ENCODE measurements around the gene SNX14. TPM values are rescaled to one million over a fixed set of nuclear protein-coding genes. Genes with fewer than 3 reads are reported as not detected.

The SNX14 gene
- total and polyA plus RNA-seq, 2 of the 13 experiments (the other 11 are each of a cell fraction or from before 2014, with no cell fraction given) = 83.5 to 112 TPM

DNA sequence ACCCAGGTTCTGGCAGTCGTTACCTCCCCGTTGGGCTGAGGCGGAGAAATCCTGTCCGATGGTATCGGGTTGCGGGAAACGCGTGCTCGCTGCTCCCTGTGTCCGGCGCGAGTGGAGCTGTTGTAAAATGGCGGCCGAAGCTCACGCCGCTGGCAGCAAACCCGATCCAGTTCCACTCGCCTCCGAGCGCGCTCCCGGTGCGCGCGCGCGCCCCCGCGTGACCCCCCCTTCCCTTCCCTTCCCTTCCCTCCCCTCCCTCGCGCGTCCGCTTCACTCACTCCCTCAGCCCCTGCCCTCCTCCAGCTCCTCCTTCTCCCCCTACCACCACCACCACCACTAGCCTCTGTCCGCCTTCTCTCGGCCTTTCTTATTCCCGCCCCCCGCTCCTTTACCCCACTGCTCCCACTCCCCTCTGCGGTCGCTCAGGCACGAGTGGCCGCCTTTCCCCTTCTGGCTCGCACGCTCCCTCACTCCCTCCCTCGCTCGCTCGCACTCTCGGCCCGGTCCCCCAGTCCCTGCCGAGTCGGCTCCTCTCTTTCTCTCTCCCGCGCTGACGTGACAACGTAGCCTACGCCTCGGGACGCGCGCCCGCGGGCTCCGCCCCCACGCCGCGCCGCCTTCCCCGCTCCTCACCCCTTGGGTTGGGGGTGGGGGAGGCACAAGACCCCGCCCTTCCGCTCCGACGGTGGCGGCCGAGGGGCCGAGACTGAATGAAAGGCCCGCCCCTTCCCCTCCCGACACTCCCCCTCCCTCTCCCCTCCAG, 49.3 kb upstream of the SNX14 start, which contains the start of gene SYNCRIP (continued):
- TF ChIP-seq, protein P1, sequence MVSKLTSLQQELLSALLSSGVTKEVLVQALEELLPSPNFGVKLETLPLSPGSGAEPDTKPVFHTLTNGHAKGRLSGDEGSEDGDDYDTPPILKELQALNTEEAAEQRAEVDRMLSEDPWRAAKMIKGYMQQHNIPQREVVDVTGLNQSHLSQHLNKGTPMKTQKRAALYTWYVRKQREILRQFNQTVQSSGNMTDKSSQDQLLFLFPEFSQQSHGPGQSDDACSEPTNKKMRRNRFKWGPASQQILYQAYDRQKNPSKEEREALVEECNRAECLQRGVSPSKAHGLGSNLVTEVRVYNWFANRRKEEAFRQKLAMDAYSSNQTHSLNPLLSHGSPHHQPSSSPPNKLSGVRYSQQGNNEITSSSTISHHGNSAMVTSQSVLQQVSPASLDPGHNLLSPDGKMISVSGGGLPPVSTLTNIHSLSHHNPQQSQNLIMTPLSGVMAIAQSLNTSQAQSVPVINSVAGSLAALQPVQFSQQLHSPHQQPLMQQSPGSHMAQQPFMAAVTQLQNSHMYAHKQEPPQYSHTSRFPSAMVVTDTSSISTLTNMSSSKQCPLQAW (CRISPR knock-in tag; IDR thresholded peaks at IDR 0.05) = peak; percentile 60
- peak; percentile 45; the same call in 1 of the 2 replicates for TF ChIP-seq PITX1 (CRISPR knock-in tag; IDR thresholded peaks at IDR 0.05)
- TF ChIP-seq, protein P2, sequence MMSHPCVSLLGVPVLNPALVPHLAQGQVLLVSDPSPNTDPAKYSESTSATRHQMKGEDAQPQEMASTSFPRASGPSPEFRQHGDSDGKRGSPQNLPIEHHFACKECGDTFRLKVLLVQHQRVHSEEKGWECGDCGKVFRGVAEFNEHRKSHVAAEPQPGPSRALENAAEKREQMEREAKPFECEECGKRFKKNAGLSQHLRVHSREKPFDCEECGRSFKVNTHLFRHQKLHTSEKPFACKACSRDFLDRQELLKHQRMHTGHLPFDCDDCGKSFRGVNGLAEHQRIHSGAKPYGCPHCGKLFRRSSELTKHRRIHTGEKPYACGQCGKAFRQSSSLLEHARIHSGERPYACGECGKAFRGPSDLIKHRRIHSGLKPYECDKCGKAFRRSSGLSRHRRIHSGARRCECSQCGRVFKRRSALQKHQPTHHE (CRISPR knock-in tag; IDR thresholded peaks at IDR 0.05; ENCODE audit: borderline replicate concordance) = peak; percentile 27; the same call in 1 of the 2 replicates
- TF ChIP-seq SRSF1 (optimal IDR thresholded peaks at IDR 0.05; ENCODE audit: low read depth, low read length) = peak; percentile 82
- TF ChIP-seq, protein P3, sequence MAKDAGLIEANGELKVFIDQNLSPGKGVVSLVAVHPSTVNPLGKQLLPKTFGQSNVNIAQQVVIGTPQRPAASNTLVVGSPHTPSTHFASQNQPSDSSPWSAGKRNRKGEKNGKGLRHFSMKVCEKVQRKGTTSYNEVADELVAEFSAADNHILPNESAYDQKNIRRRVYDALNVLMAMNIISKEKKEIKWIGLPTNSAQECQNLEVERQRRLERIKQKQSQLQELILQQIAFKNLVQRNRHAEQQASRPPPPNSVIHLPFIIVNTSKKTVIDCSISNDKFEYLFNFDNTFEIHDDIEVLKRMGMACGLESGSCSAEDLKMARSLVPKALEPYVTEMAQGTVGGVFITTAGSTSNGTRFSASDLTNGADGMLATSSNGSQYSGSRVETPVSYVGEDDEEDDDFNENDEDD (CRISPR knock-in tag; IDR thresholded peaks at IDR 0.05; ENCODE audit: borderline replicate concordance) = peak; percentile 80; the same call in 1 of the 2 replicates
- no peak for TF ChIP-seq TOE1 (CRISPR knock-in tag; IDR thresholded peaks at IDR 0.05)
- peak; percentile 85 for TF ChIP-seq SP5 (CRISPR knock-in tag; IDR thresholded peaks at IDR 0.05; ENCODE audit: borderline replicate concordance, low read depth)
- TF ChIP-seq ZNF253 (CRISPR knock-in tag; IDR thresholded peaks at IDR 0.05; ENCODE audit: borderline replicate concordance) = peak; percentile 44; the same call in 1 of the 2 replicates
- TF ChIP-seq MXI1 (IDR thresholded peaks at IDR 0.05; ENCODE audit: borderline replicate concordance, low read depth, low read length) = peak; percentile 59; the same call in 1 of the 3 replicates
- 0 out of 2 replicates have a peak, but pooled peaks have one; percentile 23 for TF ChIP-seq ZNF451 (CRISPR knock-in tag; IDR thresholded peaks at IDR 0.05)
- TF ChIP-seq, protein P4, sequence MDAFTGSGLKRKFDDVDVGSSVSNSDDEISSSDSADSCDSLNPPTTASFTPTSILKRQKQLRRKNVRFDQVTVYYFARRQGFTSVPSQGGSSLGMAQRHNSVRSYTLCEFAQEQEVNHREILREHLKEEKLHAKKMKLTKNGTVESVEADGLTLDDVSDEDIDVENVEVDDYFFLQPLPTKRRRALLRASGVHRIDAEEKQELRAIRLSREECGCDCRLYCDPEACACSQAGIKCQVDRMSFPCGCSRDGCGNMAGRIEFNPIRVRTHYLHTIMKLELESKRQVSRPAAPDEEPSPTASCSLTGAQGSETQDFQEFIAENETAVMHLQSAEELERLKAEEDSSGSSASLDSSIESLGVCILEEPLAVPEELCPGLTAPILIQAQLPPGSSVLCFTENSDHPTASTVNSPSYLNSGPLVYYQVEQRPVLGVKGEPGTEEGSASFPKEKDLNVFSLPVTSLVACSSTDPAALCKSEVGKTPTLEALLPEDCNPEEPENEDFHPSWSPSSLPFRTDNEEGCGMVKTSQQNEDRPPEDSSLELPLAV (CRISPR knock-in tag; conservative IDR thresholded peaks at IDR 0.05; ENCODE audit: low read depth) = 0 out of 2 replicates have a peak, but pooled peaks have one; percentile 36
- no peak for TF ChIP-seq ZNF12 (CRISPR knock-in tag; IDR thresholded peaks at IDR 0.05)
- TF ChIP-seq, protein P5, sequence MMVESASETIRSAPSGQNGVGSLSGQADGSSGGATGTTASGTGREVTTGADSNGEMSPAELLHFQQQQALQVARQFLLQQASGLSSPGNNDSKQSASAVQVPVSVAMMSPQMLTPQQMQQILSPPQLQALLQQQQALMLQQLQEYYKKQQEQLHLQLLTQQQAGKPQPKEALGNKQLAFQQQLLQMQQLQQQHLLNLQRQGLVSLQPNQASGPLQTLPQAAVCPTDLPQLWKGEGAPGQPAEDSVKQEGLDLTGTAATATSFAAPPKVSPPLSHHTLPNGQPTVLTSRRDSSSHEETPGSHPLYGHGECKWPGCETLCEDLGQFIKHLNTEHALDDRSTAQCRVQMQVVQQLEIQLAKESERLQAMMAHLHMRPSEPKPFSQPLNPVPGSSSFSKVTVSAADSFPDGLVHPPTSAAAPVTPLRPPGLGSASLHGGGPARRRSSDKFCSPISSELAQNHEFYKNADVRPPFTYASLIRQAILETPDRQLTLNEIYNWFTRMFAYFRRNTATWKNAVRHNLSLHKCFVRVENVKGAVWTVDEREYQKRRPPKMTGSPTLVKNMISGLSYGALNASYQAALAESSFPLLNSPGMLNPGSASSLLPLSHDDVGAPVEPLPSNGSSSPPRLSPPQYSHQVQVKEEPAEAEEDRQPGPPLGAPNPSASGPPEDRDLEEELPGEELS (CRISPR knock-in tag; IDR thresholded peaks at IDR 0.05) = 0 out of 2 replicates have a peak, but pooled peaks have one; percentile 36
- TF ChIP-seq JUND (CRISPR knock-in tag; IDR thresholded peaks at IDR 0.05) = 0 out of 2 replicates have a peak, but pooled peaks have one; percentile 46
- TF ChIP-seq, protein P6, sequence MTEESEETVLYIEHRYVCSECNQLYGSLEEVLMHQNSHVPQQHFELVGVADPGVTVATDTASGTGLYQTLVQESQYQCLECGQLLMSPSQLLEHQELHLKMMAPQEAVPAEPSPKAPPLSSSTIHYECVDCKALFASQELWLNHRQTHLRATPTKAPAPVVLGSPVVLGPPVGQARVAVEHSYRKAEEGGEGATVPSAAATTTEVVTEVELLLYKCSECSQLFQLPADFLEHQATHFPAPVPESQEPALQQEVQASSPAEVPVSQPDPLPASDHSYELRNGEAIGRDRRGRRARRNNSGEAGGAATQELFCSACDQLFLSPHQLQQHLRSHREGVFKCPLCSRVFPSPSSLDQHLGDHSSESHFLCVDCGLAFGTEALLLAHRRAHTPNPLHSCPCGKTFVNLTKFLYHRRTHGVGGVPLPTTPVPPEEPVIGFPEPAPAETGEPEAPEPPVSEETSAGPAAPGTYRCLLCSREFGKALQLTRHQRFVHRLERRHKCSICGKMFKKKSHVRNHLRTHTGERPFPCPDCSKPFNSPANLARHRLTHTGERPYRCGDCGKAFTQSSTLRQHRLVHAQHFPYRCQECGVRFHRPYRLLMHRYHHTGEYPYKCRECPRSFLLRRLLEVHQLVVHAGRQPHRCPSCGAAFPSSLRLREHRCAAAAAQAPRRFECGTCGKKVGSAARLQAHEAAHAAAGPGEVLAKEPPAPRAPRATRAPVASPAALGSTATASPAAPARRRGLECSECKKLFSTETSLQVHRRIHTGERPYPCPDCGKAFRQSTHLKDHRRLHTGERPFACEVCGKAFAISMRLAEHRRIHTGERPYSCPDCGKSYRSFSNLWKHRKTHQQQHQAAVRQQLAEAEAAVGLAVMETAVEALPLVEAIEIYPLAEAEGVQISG (CRISPR knock-in tag; IDR thresholded peaks at IDR 0.05) = peak; percentile 57; the same call in 1 of the 2 replicates
- TF ChIP-seq HNRNPK (IDR thresholded peaks at IDR 0.05; ENCODE audit: low read depth, low read length, poor library complexity, severe bottlenecking) = peak; percentile 98

All from HepG2 (cell line).